ENCODE data around the gene HAT1. TPM values are rescaled to one million over a fixed set of nuclear protein-coding genes. Genes with fewer than 3 reads are reported as not detected.

HAT1 gene
- total and polyA plus RNA-seq, 2 of the 4 experiments (the other 2 are of a cell fraction): 24.4 to 42.1 TPM

GRCh38 chr2:171952276-171952675 is 30.0 kb downstream of the HAT1 start:
- H2BK120ac ChIP-seq (ENCODE audit: low read depth, low read length): no peak overlapping the region
- H3K27me3 ChIP-seq (ENCODE audit: control insufficient read depth, insufficient read depth, low read length): no peaks in the 10 kb centered on the region
- peaks cover 6% of the 10 kb centered on the region; the same call in 1 of the 2 replicates for H3K36me3 ChIP-seq (ENCODE audit: control insufficient read depth, insufficient read depth, low read length)
- TF ChIP-seq CTCF (conservative IDR thresholded peaks at IDR 0.05; ENCODE audit: low read depth, low read length) (no peak), MAZ (IDR thresholded peaks at IDR 0.05; ENCODE audit: borderline replicate concordance, low read depth, low read length) (no peak), RCOR1 (IDR thresholded peaks at IDR 0.05; ENCODE audit: insufficient replicate concordance, low read length) (no peak), MXI1 (IDR thresholded peaks at IDR 0.05; ENCODE audit: borderline replicate concordance, low read depth, low read length) (no peak), SMC3 (IDR thresholded peaks at IDR 0.05; ENCODE audit: low read depth, low read length) (no peak), ELK1 (IDR thresholded peaks at IDR 0.05; ENCODE audit: borderline replicate concordance, low read depth, low read length) (no peak), MAFK (IDR thresholded peaks at IDR 0.05; ENCODE audit: low read depth, low read length) (no peak), RAD21 (IDR thresholded peaks at IDR 0.05; ENCODE audit: low read length) (no peak), CEBPB (IDR thresholded peaks at IDR 0.05; ENCODE audit: low read depth, low read length) (no peak)
- H3K18ac ChIP-seq (ENCODE audit: low read depth, low read length): no peak overlapping the region
- H3K4me2 ChIP-seq (ENCODE audit: low read depth, low read length): no peak overlapping the region
- H3K4me3 ChIP-seq (ENCODE audit: insufficient read depth, low read depth, low read length): no peak overlapping the region
- H2AK9ac ChIP-seq (replicated peaks; ENCODE audit: low read depth, low read length, poor library complexity): no peak overlapping the region
- H2BK20ac ChIP-seq (ENCODE audit: low read depth, low read length): no peak overlapping the region
- no peaks in the 10 kb centered on the region; the same call in 1 of the 2 replicates for H4K20me1 ChIP-seq (ENCODE audit: insufficient read depth, low read length)
- no peak overlapping the region for H4K5ac ChIP-seq (ENCODE audit: low read depth, low read length)
- dilution Hi-C loops (cut with HindIII; ENCODE audit: low sequenced_read_pairs, unreplicated experiment): no loop called here
- H3K9me1 ChIP-seq (ENCODE audit: insufficient read depth, low read length): peaks cover 8% of the 10 kb centered on the region
- intact Hi-C loops (cut with micrococcal nuclease): no loop called here
- H3K9me3 ChIP-seq (ENCODE audit: control insufficient read depth, insufficient read depth, low read length): 0 out of 2 replicates have a peak, but pooled peaks cover 1% of the 10 kb centered on the region
- no peak overlapping the region for H3K23ac ChIP-seq (ENCODE audit: low read depth, low read length)
- no peak overlapping the region for H4K8ac ChIP-seq (ENCODE audit: low read depth in 2 of 2, low read length in 2 of 2)
- ChIA-PET POLR2A (ENCODE audit: unreplicated experiment) (no interaction called here), CTCF (interaction anchor here (0.6 kb wide), 1 partner anchor 9 kb away, joined by 4 read pairs; no protein-coding TSS in a partner anchor)
- H4K91ac ChIP-seq (ENCODE audit: insufficient read depth, low read depth, low read length): no peak overlapping the region
- H3K14ac ChIP-seq (replicated peaks; ENCODE audit: low read depth, low read length): no peak overlapping the region
- no peak overlapping the region for H3K56ac ChIP-seq (ENCODE audit: extremely low read depth, insufficient read depth, low read length)
- H3K9ac ChIP-seq (ENCODE audit: low read depth, low read length): no peak overlapping the region
- DNase-seq (no peak), ATAC-seq (ENCODE audit: low read depth) (peak; percentile 45; the same call in 1 of the 2 replicates)
- H2BK15ac ChIP-seq (ENCODE audit: low read depth, low read length): no peak overlapping the region
- no peak overlapping the region for H2AFZ ChIP-seq (replicated peaks; ENCODE audit: low read length, poor library complexity)
- no peak overlapping the region for H3K4ac ChIP-seq (ENCODE audit: low read depth, low read length)
- H2AK5ac ChIP-seq (ENCODE audit: low read depth, low read length): no peak overlapping the region
- H2BK5ac ChIP-seq (ENCODE audit: low read depth, low read length, poor library complexity, severe bottlenecking): no peak overlapping the region
- no TSS peak for BruUV-seq (replicated peaks)
- no peak overlapping the region for H3K27ac ChIP-seq (ENCODE audit: insufficient read depth, low read length)
- peaks cover 6% of the 10 kb centered on the region for H3K4me1 ChIP-seq (ENCODE audit: control insufficient read depth, insufficient read depth, low read length)
- peaks cover 7 to 28% of the 10 kb centered on the region in 2 experiments for H3K79me1 ChIP-seq (ENCODE audit: low read depth in 1 of 2, low read length in 2 of 2)
- in situ Hi-C loops (cut with MboI; ENCODE audit: low sequenced_read_pairs): no loop called here

Measured in IMR-90 (cell line).